Mucosa of gallbladder (tissue), 1 donor: Measurements from ENCODE around the gene CHCHD6. TPM values are rescaled to one million over a fixed set of nuclear protein-coding genes. Genes with fewer than 3 reads are reported as not detected.

Experiments
- DNase-seq: peaks from one replicate; pipeline ENCODE4 v3.0.0-alpha.2; 2020; ENCODE audit warnings: low spot score
- total RNA-seq: library from RNA; stranded (reverse); gene quantifications from one replicate; pipeline ENCODE4 v1.2.1, GENCODE V29; 2021
- donor health status: DM: no; HTN: no; CAD: no.

The CHCHD6 gene
- total RNA-seq, 1 donor from 2014 or later = 12.3 TPM

- DNase-seq = no peak
Observed at GRCh38 chr3:127008236-127008635, 304.2 kb downstream of the CHCHD6 start.

- DNase-seq = no peak
Observed at GRCh38 chr3:127009531-127009930, 305.5 kb downstream of the CHCHD6 start.

Other genes with a start within 250 kb of the CHCHD6 start
- gene ZXDC, start 228.3 kb upstream of the CHCHD6 start, total RNA-seq = 34.6 TPM
- gene UROC1, start 186.5 kb upstream of the CHCHD6 start, total RNA-seq = 0.14 TPM
- gene CHST13, start 180.1 kb upstream of the CHCHD6 start, total RNA-seq = 0.29 TPM
- not detected for gene C3orf22, start 145.3 kb upstream of the CHCHD6 start, total RNA-seq
- gene TXNRD3, start 49.1 kb upstream of the CHCHD6 start, total RNA-seq = 6.4 TPM